Adrenal gland (tissue), 5 donors: ENCODE data around the gene CENPT.

ENCODE experiments used
- CTCF ChIP-seq, 6 experiments: fragments of 450-650 bp in 4 of 6; fragments of 200-600 bp in 2 of 6; sonication (generic) in 1 of 6; IDR thresholded peaks; 1 replicate in 5 of 6; 2 replicates in 1 of 6; pipeline versions ENCODE4 v1.5.1 to v1.8.0; 2016 to 2021; ENCODE audit warnings: antibody characterized with exemption in 6 of 6, mild to moderate bottlenecking in 2 of 6, moderate library complexity in 1 of 6
- POLR2A ChIP-seq, 2 donors: fragments of 450-650 bp; IDR thresholded peaks; one replicate each; pipeline ENCODE4 v1.6.1; 2017; ENCODE audit warnings: antibody characterized with exemption in 2 of 2, mild to moderate bottlenecking in 2 of 2, moderate library complexity in 1 of 2
- donor health status: DM: no; HTN: no; CAD: no.

GRCh38 chr16:67888331-67888730, 40.8 kb upstream of the CENPT start:
- no peak for TF ChIP-seq CTCF (IDR thresholded peaks at IDR 0.05)
- TF ChIP-seq POLR2A (IDR thresholded peaks at IDR 0.05) = no peak
